Suppressor macrophage (primary cell): Measurements from ENCODE around the gene MDH1B.
A peak's percentile ranks its signal among the peaks of the same experiment; 100 is the strongest.

Experiments used
- DNase-seq, 4 experiments: peaks; one replicate each; pipeline ENCODE4 v3.0.0-alpha.2; 2020 to 2022

Gene MDH1B

GRCh38 chr2:206693399-206694137, 71.6 kb downstream of the MDH1B start:
- DNase-seq = peak; percentile 51 to 79 (median 74)

GRCh38 chr2:206692971-206693370, 72.2 kb downstream of the MDH1B start:
- no peak for DNase-seq

- no peak for DNase-seq
Measured at GRCh38 chr2:206688990-206689389, 76.1 kb downstream of the MDH1B start.

- DNase-seq = no peak
Measured at GRCh38 chr2:206688453-206688852, 76.7 kb downstream of the MDH1B start.
